GM19023 (cell line): ENCODE data around the gene FCRL5.
"Not testable (repeated sequence)": the region's sequence is repeated elsewhere in the genome, so short reads cannot be mapped to it uniquely, and the experiment has no call there.

Experiments
- ATAC-seq: cut with Tn5 transposase; IDR thresholded peaks from one replicate; pipeline ENCODE4 v1.9.1; 2021; ENCODE audit warnings: mild to moderate bottlenecking, moderate library complexity; ENCODE audit not compliant: unreplicated experiment

The FCRL5 gene

GRCh38 chr1:157490467-157491165 is 61.7 kb downstream of the FCRL5 start:
- ATAC-seq, result no peak

- ATAC-seq, result no peak
Observed at GRCh38 chr1:157488156-157488555, 64.2 kb downstream of the FCRL5 start.

GRCh38 chr1:157487504-157487903 is 64.8 kb downstream of the FCRL5 start:
- no peak for ATAC-seq

GRCh38 chr1:157487096-157487495 is 65.2 kb downstream of the FCRL5 start:
- no peak for ATAC-seq

- not testable (repeated sequence) for ATAC-seq
Observed at GRCh38 chr1:157486400-157486799, 65.9 kb downstream of the FCRL5 start.

- ATAC-seq, result no peak
Observed at GRCh38 chr1:157485793-157486192, 66.5 kb downstream of the FCRL5 start.

- no peak for ATAC-seq
Observed at GRCh38 chr1:157484573-157484972, 67.7 kb downstream of the FCRL5 start.

- ATAC-seq, result no peak
Observed at GRCh38 chr1:157483635-157484034, 68.7 kb downstream of the FCRL5 start.

- no peak for ATAC-seq
Observed at GRCh38 chr1:157482717-157483116, 69.6 kb downstream of the FCRL5 start.

- ATAC-seq, result no peak
Observed at GRCh38 chr1:157482174-157482573, 70.1 kb downstream of the FCRL5 start.

- no peak for ATAC-seq
Observed at GRCh38 chr1:157478030-157478429, 74.3 kb downstream of the FCRL5 start.

GRCh38 chr1:157477419-157477818 is 74.9 kb downstream of the FCRL5 start:
- ATAC-seq, result no peak

- no peak for ATAC-seq
Observed at GRCh38 chr1:157472959-157473358, 79.4 kb downstream of the FCRL5 start.

GRCh38 chr1:157472056-157472701 is 80.1 kb downstream of the FCRL5 start:
- no peak for ATAC-seq

GRCh38 chr1:157471531-157471930 is 80.8 kb downstream of the FCRL5 start:
- ATAC-seq, result no peak

- no peak for ATAC-seq
Observed at GRCh38 chr1:157469752-157470675, 82.3 kb downstream of the FCRL5 start.

GRCh38 chr1:157469300-157469699 is 83.0 kb downstream of the FCRL5 start:
- no peak for ATAC-seq

- no peak for ATAC-seq
Observed at GRCh38 chr1:157466011-157466410, 86.3 kb downstream of the FCRL5 start.
